Pancreas (tissue), 10 donors: Measurements from ENCODE around the gene NTF3. TPM values are rescaled to one million over a fixed set of nuclear protein-coding genes. Genes with fewer than 3 reads are reported as not detected.

Experiments used
- ATAC-seq, 4 donors: fragments of 200-7000 bp; cut with Tn5 transposase; one replicate each; pipeline versions ENCODE4 v1.8.0 to v1.9.1; 2020; ENCODE audit warnings: mild to moderate bottlenecking in 4 of 4, moderate library complexity in 4 of 4
- DNase-seq, 6 donors: peaks; one replicate each; pipeline ENCODE4 v3.0.0-alpha.2; 2020
- FAIRE-seq: peaks from 2 replicates; lab custom pipeline; 2012; peaks lifted over from hg19 to GRCh38; lab: Jason Lieb, UNC
- H3K27ac ChIP-seq, 4 donors: fragments of 200-600 bp; sonication (generic); 1 replicate in 3 of 4; 2 replicates in 1 of 4; pipeline versions ENCODE4 v1.5.0 to v1.8.0; 2020
- H3K27me3 ChIP-seq, 4 donors: fragments of 200-600 bp; one replicate each; pipeline ENCODE4 v1.8.0; 2021
- H3K36me3 ChIP-seq, 3 donors: fragments of 200-600 bp; sonication (generic) in 1 of 3; one replicate each; pipeline versions ENCODE4 v1.5.0 to v1.8.0; 2020 to 2021
- H3K4me1 ChIP-seq, 3 donors: fragments of 200-600 bp; one replicate each; pipeline ENCODE4 v1.8.0; 2021
- H3K4me3 ChIP-seq, 4 donors: fragments of 200-600 bp; sonication (generic) in 2 of 4; one replicate each; pipeline versions ENCODE4 v1.5.0 to v1.8.0; 2020 to 2021
- H3K9me3 ChIP-seq, 4 donors: fragments of 200-600 bp; one replicate each; pipeline ENCODE4 v1.8.0; 2021
- WGBS, 2 donors: extraction: QIAGEN DNeasy Blood & Tissue Kit; methylation state at CpG; one replicate each; pipeline ENCODE4 v1.1.7; 2013; 5-methylcytosine and 5-hydroxymethylcytosine counted together
- intact Hi-C, 3 donors: fragments of 100-400 bp; cut with DNase I; formaldehyde crosslinking; loops; one replicate each; pipeline versions ENCODE4 v1.11.1 to v1.14.2; 2022
- polyA plus RNA-seq, 2 donors: library from polyadenylated mRNA; stranded (reverse); fragments of 200-250 nt; gene quantifications; one replicate each; pipeline ENCODE4 v1.2.3, GENCODE V29; 2013
- total RNA-seq, 6 donors: library from RNA; stranded (reverse); fragmentation: NEBNext Ultra II Directional in 4 of 6; extraction: Animal tissue kit (Norgen Biotek cat#: 25700) in 4 of 6; gene quantifications; one replicate each; pipeline versions ENCODE4 v1.2.1 to v1.2.4, GENCODE V29; 2021 to 2023
- TF ChIP-seq, protein P1 (sequence below), 4 donors: fragments of 200-600 bp; sonication (generic) in 3 of 4; IDR thresholded peaks; one replicate each; pipeline versions ENCODE4 v1.5.0 to v1.8.0; 2021; ENCODE audit warnings: antibody characterized with exemption in 4 of 4
- donor health status: healthy with polysubstance abuse.
- donor health status: DM: no; HTN: no; CAD: no; lungs with moderate emphysema.
- donor health status: DM: no; HTN: no; CAD: no.
- donor health status: control.
- donor health status: control.
- donor health status: Bipolar disorder and iron deficiency.
- donor health status: DM: yes; HTN: yes; CAD: no.
- donor health status: DM: no; HTN: no; CAD: no.
- donor health status: DM: no; HTN: no; CAD: no.
- donor health status: DM: yes; HTN: yes; CAD: no.

Gene NTF3
- total and polyA plus RNA-seq, 8 donors = 0.46 to 0.63 TPM; not detected in 6

DNA sequence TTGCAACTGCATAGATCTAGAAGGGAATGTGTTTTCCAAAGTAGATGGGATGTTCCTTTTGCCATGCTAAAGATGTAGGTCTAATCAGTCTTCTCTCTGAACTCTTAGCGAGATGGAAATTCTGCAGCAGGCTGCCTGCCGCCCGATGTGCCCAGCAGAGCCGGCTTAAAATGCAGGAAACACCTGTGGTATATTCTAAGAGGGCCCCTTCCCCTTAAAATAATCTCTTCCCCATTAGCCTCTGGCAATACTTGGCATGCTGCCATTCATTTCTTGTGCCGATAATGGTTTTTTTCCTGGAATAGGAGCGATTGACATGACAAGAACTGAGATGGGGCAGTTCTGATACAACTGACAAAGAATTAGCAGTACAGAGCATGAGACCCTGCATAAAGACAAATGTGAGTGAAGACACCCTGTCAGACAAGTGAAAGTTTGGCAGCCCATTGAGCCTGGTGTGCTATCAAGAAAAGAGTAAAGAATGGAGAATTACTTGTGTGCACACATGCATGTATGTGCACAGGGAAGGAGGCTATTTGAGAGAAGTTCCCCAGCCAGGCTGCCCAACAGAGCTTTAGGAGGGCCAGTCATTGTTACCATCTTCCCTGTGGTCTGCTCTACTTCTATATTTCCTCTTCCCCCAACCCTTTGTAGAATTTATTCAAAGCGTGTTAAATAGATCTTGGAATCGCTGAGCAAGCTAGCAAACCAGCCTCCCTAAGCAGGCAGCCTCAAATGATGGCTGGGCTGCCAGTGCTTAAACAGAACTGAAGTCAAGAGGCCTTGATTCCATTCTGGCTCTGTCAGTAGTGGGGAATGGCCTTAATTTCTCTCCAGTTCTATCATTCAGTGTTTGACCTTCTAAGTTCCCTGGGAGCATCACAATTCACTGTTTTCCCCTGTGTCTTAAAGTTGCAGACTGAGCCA lies 29.6 kb upstream of the NTF3 start:
- Histone ChIP-seq H3K27ac (no peak overlapping the region), H3K9me3 (no peaks in the 10 kb centered on the region), H3K27me3 (no peaks in the 10 kb centered on the region), H3K4me1 (no peaks in the 10 kb centered on the region), H3K4me3 (no peak overlapping the region), H3K36me3 (no peaks in the 10 kb centered on the region)
- ATAC-seq (no peak), DNase-seq (no peak), FAIRE-seq (no peak)
- WGBS, 2 donors = 64 to 69% methylated on average over 8 of the region's 8 CpGs
- TF ChIP-seq, protein P1, sequence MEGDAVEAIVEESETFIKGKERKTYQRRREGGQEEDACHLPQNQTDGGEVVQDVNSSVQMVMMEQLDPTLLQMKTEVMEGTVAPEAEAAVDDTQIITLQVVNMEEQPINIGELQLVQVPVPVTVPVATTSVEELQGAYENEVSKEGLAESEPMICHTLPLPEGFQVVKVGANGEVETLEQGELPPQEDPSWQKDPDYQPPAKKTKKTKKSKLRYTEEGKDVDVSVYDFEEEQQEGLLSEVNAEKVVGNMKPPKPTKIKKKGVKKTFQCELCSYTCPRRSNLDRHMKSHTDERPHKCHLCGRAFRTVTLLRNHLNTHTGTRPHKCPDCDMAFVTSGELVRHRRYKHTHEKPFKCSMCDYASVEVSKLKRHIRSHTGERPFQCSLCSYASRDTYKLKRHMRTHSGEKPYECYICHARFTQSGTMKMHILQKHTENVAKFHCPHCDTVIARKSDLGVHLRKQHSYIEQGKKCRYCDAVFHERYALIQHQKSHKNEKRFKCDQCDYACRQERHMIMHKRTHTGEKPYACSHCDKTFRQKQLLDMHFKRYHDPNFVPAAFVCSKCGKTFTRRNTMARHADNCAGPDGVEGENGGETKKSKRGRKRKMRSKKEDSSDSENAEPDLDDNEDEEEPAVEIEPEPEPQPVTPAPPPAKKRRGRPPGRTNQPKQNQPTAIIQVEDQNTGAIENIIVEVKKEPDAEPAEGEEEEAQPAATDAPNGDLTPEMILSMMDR (IDR thresholded peaks at IDR 0.05) = no peak
- intact Hi-C loops = no loop called here

- TF ChIP-seq, protein P1 (IDR thresholded peaks at IDR 0.05) = no peak
- H3K4me3 ChIP-seq = no peak overlapping the region
- no peak overlapping the region for H3K27ac ChIP-seq
- no peaks in the 10 kb centered on the region for H3K4me1 ChIP-seq
- H3K27me3 ChIP-seq = no peaks in the 10 kb centered on the region
- no peak for FAIRE-seq
- no peaks in the 10 kb centered on the region for H3K36me3 ChIP-seq
- H3K9me3 ChIP-seq = no peaks in the 10 kb centered on the region
- WGBS, 2 donors = 45 to 55% methylated on average over 3 of the region's 3 CpGs
- intact Hi-C loops = no loop called here
- DNase-seq = no peak
- no peak for ATAC-seq
Observed at GRCh38 chr12:5403411-5403810, 28.5 kb upstream of the NTF3 start.

- Histone ChIP-seq H3K27ac (no peak overlapping the region), H3K36me3 (no peaks in the 10 kb centered on the region), H3K9me3 (no peaks in the 10 kb centered on the region), H3K4me3 (no peak overlapping the region), H3K4me1 (no peaks in the 10 kb centered on the region), H3K27me3 (peaks cover 0 to 4% (median 0%) of the 10 kb centered on the region in 4 donors)
- intact Hi-C loops = no loop called here
- DNase-seq (no peak), ATAC-seq (no peak), FAIRE-seq (no peak)
- TF ChIP-seq, protein P1 (IDR thresholded peaks at IDR 0.05) = no peak
- 39 to 45% methylated on average over 6 of the region's 6 CpGs for WGBS, 2 donors
Observed at GRCh38 chr12:5407034-5407856, 24.7 kb upstream of the NTF3 start.

GRCh38 chr12:5409619-5410018 lies 22.3 kb upstream of the NTF3 start:
- peaks cover 0 to 4% (median 0%) of the 10 kb centered on the region in 4 donors for H3K27me3 ChIP-seq
- no peak overlapping the region for H3K27ac ChIP-seq
- no peaks in the 10 kb centered on the region for H3K4me1 ChIP-seq
- no peak for FAIRE-seq
- TF ChIP-seq, protein P1 (IDR thresholded peaks at IDR 0.05) = no peak
- H3K9me3 ChIP-seq = no peaks in the 10 kb centered on the region
- DNase-seq = no peak
- H3K36me3 ChIP-seq = no peaks in the 10 kb centered on the region
- ATAC-seq = no peak
- intact Hi-C loops = no loop called here
- 20 to 27% methylated on average over 1 of the region's 1 CpG for WGBS, 2 donors
- H3K4me3 ChIP-seq = no peak overlapping the region
